Measurements from ENCODE around the gene PDZK1IP1. TPM values are rescaled to one million over a fixed set of nuclear protein-coding genes. Genes with fewer than 3 reads are reported as not detected.

Gene PDZK1IP1
- total and polyA plus RNA-seq, 2 donors (not counting 1 experiment from before 2014, with no cell fraction given), result 0.21 TPM; not detected in 1

GRCh38 chr1:47164552-47164951 lies 25.3 kb downstream of the PDZK1IP1 start:
- Histone ChIP-seq H3K27me3 (replicated peaks in 1 of 4; ENCODE audit: control extremely low read depth in 1 of 4, control insufficient read depth in 3 of 4, insufficient read depth in 4 of 4, low read length in 3 of 4) (no peaks in the 10 kb centered on the region), H2AFZ (ENCODE audit: insufficient read depth, low read depth, low read length, poor library complexity, severe bottlenecking) (no peak overlapping the region), H3K27ac (ENCODE audit: low read length in 2 of 2) (no peak overlapping the region), H3K9me3 (ENCODE audit: control extremely low read depth in 1 of 3, control insufficient read depth in 2 of 3, insufficient read depth in 1 of 3, low read length in 2 of 3) (no peaks in the 10 kb centered on the region), H3K9ac (ENCODE audit: low read length) (no peak overlapping the region), H3K4me3 (ENCODE audit: control extremely low read depth in 1 of 5, extremely low read depth in 1 of 5, insufficient read depth in 1 of 5, low read depth in 2 of 5, low read length in 4 of 5) (no peak overlapping the region), H3K4me1 (ENCODE audit: control insufficient read depth in 2 of 2, insufficient read depth in 2 of 2, low read length in 2 of 2) (no peaks in the 10 kb centered on the region), H4K20me1 (ENCODE audit: control insufficient read depth, insufficient read depth, low read length, poor library complexity, severe bottlenecking) (no peaks in the 10 kb centered on the region), H3K79me2 (ENCODE audit: control insufficient read depth, insufficient read depth, low read length) (no peaks in the 10 kb centered on the region), H3K4me2 (replicated peaks; ENCODE audit: low read depth, low read length, poor library complexity, severe bottlenecking) (no peak overlapping the region), H3K36me3 (replicated peaks in 1 of 2; ENCODE audit: control extremely low read depth in 1 of 2, control insufficient read depth in 1 of 2, extremely low read depth in 1 of 2, insufficient read depth in 2 of 2, low read length in 1 of 2) (no peaks in the 10 kb centered on the region)
- no peak overlapping the region for H3K27ac Mint-ChIP-seq
- ATAC-seq (ENCODE audit: low read depth), result no peak
- ChIA-PET CTCF (interaction anchor here (1.1 to 2.1 kb wide), 2 partner anchors 11 to 15 kb away, joined by 3 to 7 read pairs; no protein-coding TSS in a partner anchor), POLR2A (no interaction called here)
- peaks cover 21% of the 10 kb centered on the region for H3K27me3 Mint-ChIP-seq
- no peak overlapping the region for H3K4me3 Mint-ChIP-seq
- H3K9me3 Mint-ChIP-seq (ENCODE audit: insufficient read depth), result no peaks in the 10 kb centered on the region
- no peak for DNase-seq
- H3K4me1 Mint-ChIP-seq, result no peaks in the 10 kb centered on the region
- TF ChIP-seq EZH2 (IDR thresholded peaks at IDR 0.05; ENCODE audit: borderline replicate concordance, insufficient read depth, low read depth, low read length, poor library complexity, severe bottlenecking) (no peak), CTCF (IDR thresholded peaks at IDR 0.05) (no peak)
- intact Hi-C loops (cut with micrococcal nuclease), result no loop called here

DNA sequence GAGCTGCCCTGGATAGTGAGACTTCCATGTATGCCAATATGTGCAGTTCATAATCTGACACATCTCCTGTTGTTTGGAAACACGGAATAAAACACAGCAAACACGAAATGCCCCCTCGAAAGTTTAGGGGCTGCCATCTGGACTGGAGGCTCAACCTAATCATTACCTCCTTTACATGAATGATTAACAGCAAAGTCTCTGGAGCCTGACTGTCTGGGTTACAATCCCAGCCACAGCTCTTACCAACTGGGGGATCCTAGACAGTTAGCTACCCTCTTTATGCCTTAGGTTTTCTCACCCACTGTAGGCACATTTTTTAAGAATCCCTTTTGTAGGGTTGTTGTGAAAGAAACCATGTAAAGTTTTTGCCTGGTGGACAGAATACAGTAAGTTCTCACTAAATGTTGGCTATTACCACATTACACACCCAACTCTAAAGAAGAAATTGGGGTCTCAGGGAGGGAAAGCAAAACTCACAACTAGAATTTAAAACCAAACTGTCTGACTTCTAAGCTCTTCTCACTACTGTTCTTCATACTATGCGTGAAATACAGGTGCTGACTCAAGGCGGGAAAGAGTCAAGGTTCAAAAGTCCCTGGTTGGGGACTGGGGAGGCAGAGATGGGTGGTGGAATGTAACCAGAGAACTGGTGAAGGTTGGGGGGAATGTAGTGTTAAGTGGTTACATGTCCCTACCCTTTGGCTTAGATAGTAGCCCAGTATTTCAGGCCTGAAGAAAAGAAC lies 28.4 kb downstream of the PDZK1IP1 start:
- no peak overlapping the region for H3K4me2 ChIP-seq (replicated peaks; ENCODE audit: low read depth, low read length, poor library complexity, severe bottlenecking)

More for the DNA sequence above, 28.4 kb downstream of the PDZK1IP1 start:
- intact Hi-C loops (cut with micrococcal nuclease), result no loop called here
- no peak for ATAC-seq (ENCODE audit: low read depth)
- Mint-ChIP-seq H3K27ac (no peak overlapping the region), H3K4me3 (no peak overlapping the region), H3K27me3 (peaks cover 16% of the 10 kb centered on the region), H3K9me3 (ENCODE audit: insufficient read depth) (no peaks in the 10 kb centered on the region), H3K4me1 (no peaks in the 10 kb centered on the region)
- Histone ChIP-seq H3K9me3 (ENCODE audit: control extremely low read depth in 1 of 3, control insufficient read depth in 2 of 3, insufficient read depth in 1 of 3, low read length in 2 of 3) (no peaks in the 10 kb centered on the region), H3K4me3 (ENCODE audit: control extremely low read depth in 1 of 5, extremely low read depth in 1 of 5, insufficient read depth in 1 of 5, low read depth in 2 of 5, low read length in 4 of 5) (no peak overlapping the region), H3K27me3 (replicated peaks in 1 of 4; ENCODE audit: control extremely low read depth in 1 of 4, control insufficient read depth in 3 of 4, insufficient read depth in 4 of 4, low read length in 3 of 4) (no peaks in the 10 kb centered on the region), H3K36me3 (replicated peaks in 1 of 2; ENCODE audit: control extremely low read depth in 1 of 2, control insufficient read depth in 1 of 2, extremely low read depth in 1 of 2, insufficient read depth in 2 of 2, low read length in 1 of 2) (no peaks in the 10 kb centered on the region), H3K9ac (ENCODE audit: low read length) (no peak overlapping the region), H2AFZ (ENCODE audit: insufficient read depth, low read depth, low read length, poor library complexity, severe bottlenecking) (no peak overlapping the region), H3K79me2 (ENCODE audit: control insufficient read depth, insufficient read depth, low read length) (no peaks in the 10 kb centered on the region), H4K20me1 (ENCODE audit: control insufficient read depth, insufficient read depth, low read length, poor library complexity, severe bottlenecking) (no peaks in the 10 kb centered on the region), H3K4me1 (ENCODE audit: control insufficient read depth in 2 of 2, insufficient read depth in 2 of 2, low read length in 2 of 2) (no peaks in the 10 kb centered on the region), H3K27ac (ENCODE audit: low read length in 2 of 2) (no peak overlapping the region)
- ChIA-PET POLR2A (no interaction called here), CTCF (interaction anchor here (2.3 kb wide), 1 partner anchor 18 kb away, joined by 6 read pairs; no protein-coding TSS in a partner anchor)
- TF ChIP-seq CTCF (IDR thresholded peaks at IDR 0.05) (no peak), EZH2 (IDR thresholded peaks at IDR 0.05; ENCODE audit: borderline replicate concordance, insufficient read depth, low read depth, low read length, poor library complexity, severe bottlenecking) (no peak)
- DNase-seq, result no peak
- WGBS (ENCODE audit: insufficient coverage), result 93% methylated on average over 3 of the region's 5 CpGs
